RWPE1 (cell line): ENCODE measurements around the gene SH3BP2.
"Not testable (repeated sequence)": the region's sequence is repeated elsewhere in the genome, so short reads cannot be mapped to it uniquely, and the experiment has no call there.

ENCODE experiments used
- CTCF ChIA-PET: fragments of 350-600 bp; sonication (Branson Sonifier 250); formaldehyde crosslinking; extraction: SDS; loops from one replicate; lab custom pipeline; 2021; lab: Yijun Ruan, JAX
- POLR2A ChIA-PET: fragments of 400-600 bp; formaldehyde crosslinking; extraction: SDS; loops from one replicate; lab custom pipeline; 2020; ENCODE audit warnings: antibody characterized with exemption; ENCODE audit not compliant: low non-redundant PET; lab: Yijun Ruan, JAX
- DNase-seq: peaks from one replicate; pipeline ENCODE4 v3.0.0; 2012; ENCODE audit warnings: low spot score
- H3K27ac ChIP-seq: fragments of 450-650 bp; 2 replicates; pipeline ENCODE4 v1.5.1; 2017
- CTCF ChIP-seq: fragments of 450-650 bp; conservative IDR thresholded peaks from 2 replicates; pipeline ENCODE4 v1.5.1; 2017; ENCODE audit warnings: low read depth, mild to moderate bottlenecking

Gene SH3BP2

GRCh38 chr4:2765832-2766526, 26.9 kb upstream of the SH3BP2 start:
- TF ChIP-seq CTCF: no peak
- ChIA-PET POLR2A (interaction anchor here (0.5 kb wide), 1 partner anchor 189 kb away, joined by 7 read pairs; no protein-coding TSS in a partner anchor), CTCF (interaction anchor here (0.6 kb wide), 1 partner anchor 467 kb away, joined by 3 read pairs; no protein-coding TSS in a partner anchor)
- no peak overlapping the region for H3K27ac ChIP-seq
- DNase-seq: no peak

- DNase-seq: no peak
- TF ChIP-seq CTCF: no peak
- ChIA-PET POLR2A (no interaction called here), CTCF (no interaction called here)
- H3K27ac ChIP-seq: no peak overlapping the region
These were observed 25.7 kb upstream of the SH3BP2 start for GRCh38 chr4:2767046-2767704.

GRCh38 chr4:2767705-2768074, 25.2 kb upstream of the SH3BP2 start:
- CTCF ChIA-PET: no interaction called here
- no peak for TF ChIP-seq CTCF
- no peak overlapping the region for H3K27ac ChIP-seq
- no peak for DNase-seq
- POLR2A ChIA-PET: no interaction called here

GRCh38 chr4:2768124-2768523, 24.8 kb upstream of the SH3BP2 start:
- DNase-seq: no peak
- no peak overlapping the region for H3K27ac ChIP-seq
- POLR2A ChIA-PET: no interaction called here
- CTCF ChIA-PET: no interaction called here
- TF ChIP-seq CTCF: no peak

- ChIA-PET CTCF (no interaction called here), POLR2A (no interaction called here)
- no peak for DNase-seq
- no peak for TF ChIP-seq CTCF
- H3K27ac ChIP-seq: no peak overlapping the region
These were observed 24.0 kb upstream of the SH3BP2 start for GRCh38 chr4:2768921-2769336.

- no peak for DNase-seq
- H3K27ac ChIP-seq: no peak overlapping the region
- ChIA-PET POLR2A (no interaction called here), CTCF (no interaction called here)
- TF ChIP-seq CTCF: no peak
These were observed 21.6 kb upstream of the SH3BP2 start for GRCh38 chr4:2771264-2771663.

- CTCF ChIA-PET, DNase-seq, H3K27ac ChIP-seq, POLR2A ChIA-PET: not testable (repeated sequence)
These were observed 12.2 kb upstream of the SH3BP2 start for GRCh38 chr4:2780643-2781042.
